HG03378 (cell line): ENCODE data around the gene SRRM3.
"Not testable (repeated sequence)": the region's sequence is repeated elsewhere in the genome, so short reads cannot be mapped to it uniquely, and the experiment has no call there.

ENCODE experiments used
- ATAC-seq: cut with Tn5 transposase; IDR thresholded peaks from one replicate; pipeline ENCODE4 v1.9.1; 2021; ENCODE audit warnings: mild to moderate bottlenecking, moderate library complexity; ENCODE audit not compliant: unreplicated experiment

The SRRM3 gene

GRCh38 chr7:76261329-76261728, 59.6 kb downstream of the SRRM3 start:
- no peak for ATAC-seq

- no peak for ATAC-seq
Observed at GRCh38 chr7:76261931-76262330, 60.2 kb downstream of the SRRM3 start.

GRCh38 chr7:76262683-76263402, 61.1 kb downstream of the SRRM3 start:
- ATAC-seq: no peak

- ATAC-seq: no peak
Observed at GRCh38 chr7:76265299-76265698, 63.6 kb downstream of the SRRM3 start.

- no peak for ATAC-seq
Observed at GRCh38 chr7:76267107-76267893, 65.6 kb downstream of the SRRM3 start.

GRCh38 chr7:76267894-76268183, 66.1 kb downstream of the SRRM3 start:
- no peak for ATAC-seq

GRCh38 chr7:76268376-76268775, 66.7 kb downstream of the SRRM3 start:
- ATAC-seq: no peak

- no peak for ATAC-seq
Observed at GRCh38 chr7:76269895-76270294, 68.2 kb downstream of the SRRM3 start.

GRCh38 chr7:76271384-76271783, 69.7 kb downstream of the SRRM3 start:
- ATAC-seq: not testable (repeated sequence)

GRCh38 chr7:76272142-76272541, 70.4 kb downstream of the SRRM3 start:
- no peak for ATAC-seq

GRCh38 chr7:76272851-76273497, 71.3 kb downstream of the SRRM3 start:
- no peak for ATAC-seq

GRCh38 chr7:76273503-76273902, 71.8 kb downstream of the SRRM3 start:
- no peak for ATAC-seq

- ATAC-seq: no peak
Observed at GRCh38 chr7:76278540-76278939, 76.8 kb downstream of the SRRM3 start.

GRCh38 chr7:76280408-76280807, 78.7 kb downstream of the SRRM3 start:
- ATAC-seq: no peak

GRCh38 chr7:76281006-76281705, 79.5 kb downstream of the SRRM3 start:
- ATAC-seq: no peak

- ATAC-seq: no peak
Observed at GRCh38 chr7:76281706-76282343, 80.1 kb downstream of the SRRM3 start.

GRCh38 chr7:76282344-76283253, 80.9 kb downstream of the SRRM3 start:
- ATAC-seq: no peak

- no peak for ATAC-seq
Observed at GRCh38 chr7:76283254-76284159, 81.8 kb downstream of the SRRM3 start.
